Neural progenitor cell (in vitro differentiated cells): Measurements from ENCODE around the gene SUPT3H. TPM values are rescaled to one million over a fixed set of nuclear protein-coding genes. Genes with fewer than 3 reads are reported as not detected.

Experiments used
- DNase-seq: peaks from one replicate; pipeline ENCODE4 v3.0.0-alpha.2; 2016; ENCODE audit warnings: low spot score
- H2AFZ ChIP-seq: fragments of 200-600 bp; sonication (generic); replicated peaks from 2 replicates; pipeline ENCODE4 v1.6.1; 2016; ENCODE audit warnings: antibody characterized with exemption
- H3F3A ChIP-seq: fragments of 200-600 bp; sonication (generic); 2 replicates; pipeline ENCODE4 v1.6.1; 2016; ENCODE audit warnings: antibody characterized with exemption, low read depth
- H3K27ac ChIP-seq: fragments of 200-600 bp; sonication (generic); 2 replicates; pipeline ENCODE4 v1.5.1; 2016; ENCODE audit warnings: mild to moderate bottlenecking
- H3K27me3 ChIP-seq: fragments of 200-600 bp; sonication (generic); 2 replicates; pipeline ENCODE4 v1.6.1; 2016; ENCODE audit warnings: mild to moderate bottlenecking, moderate library complexity
- H3K36me3 ChIP-seq: fragments of 200-600 bp; sonication (generic); 2 replicates; pipeline ENCODE4 v1.5.1; 2016
- H3K4me1 ChIP-seq: fragments of 200-600 bp; sonication (generic); 2 replicates; pipeline ENCODE4 v1.6.1; 2016; ENCODE audit warnings: mixed run types
- H3K4me2 ChIP-seq: fragments of 200-600 bp; sonication (generic); 2 replicates; pipeline ENCODE4 v1.6.1; 2016
- H3K4me3 ChIP-seq: fragments of 200-600 bp; sonication (generic); 2 replicates; pipeline ENCODE4 v1.5.1; 2016
- H3K79me2 ChIP-seq: fragments of 200-600 bp; sonication (generic); 2 replicates; pipeline ENCODE4 v1.6.1; 2016; ENCODE audit warnings: low read depth
- H3K9ac ChIP-seq: fragments of 200-600 bp; sonication (generic); 2 replicates; pipeline ENCODE4 v1.6.1; 2016
- H3K9me3 ChIP-seq: fragments of 200-600 bp; sonication (generic); 2 replicates; pipeline ENCODE4 v1.5.1; 2016; ENCODE audit warnings: low read depth
- H4K20me1 ChIP-seq: fragments of 200-600 bp; sonication (generic); 2 replicates; pipeline ENCODE4 v1.6.1; 2016; ENCODE audit warnings: low read depth
- H3K27ac Mint-ChIP-seq: 3 replicates; pipeline ENCODE4 v1.8.0; 2021; ENCODE audit warnings: mixed read lengths
- H3K27me3 Mint-ChIP-seq: 2 replicates; pipeline ENCODE4 v1.8.0; 2022; ENCODE audit warnings: low read depth, mild to moderate bottlenecking, inconsistent platforms, moderate library complexity, mixed read lengths; ENCODE audit not compliant: insufficient read depth
- H3K36me3 Mint-ChIP-seq: 3 replicates; pipeline ENCODE4 v1.8.0; 2021; ENCODE audit warnings: mixed read lengths
- H3K4me1 Mint-ChIP-seq: 3 replicates; pipeline ENCODE4 v1.8.0; 2021; ENCODE audit warnings: mixed read lengths
- H3K4me3 Mint-ChIP-seq: 3 replicates; pipeline ENCODE4 v1.8.0; 2021; ENCODE audit warnings: mild to moderate bottlenecking, moderate library complexity, mixed read lengths
- H3K9me3 Mint-ChIP-seq: 3 replicates; pipeline ENCODE4 v1.8.0; 2020; ENCODE audit warnings: mixed read lengths
- EZH2 ChIP-seq: fragments of 200-600 bp; sonication (generic); IDR thresholded peaks from 2 replicates; pipeline ENCODE4 v1.6.1; 2017; ENCODE audit warnings: antibody characterized with exemption, mild to moderate bottlenecking, moderate library complexity
- EZH2phosphoT487 ChIP-seq: fragments of 200-600 bp; sonication (generic); IDR thresholded peaks from 2 replicates; pipeline ENCODE4 v1.6.1; 2017; ENCODE audit warnings: antibody characterized with exemption
- total RNA-seq: library from RNA; depleted of rRNA; stranded (reverse); fragments of >200 nt; gene quantifications from 2 replicates; pipeline ENCODE4 v1.2.3, GENCODE V29; 2015; ENCODE audit warnings: low replicate concordance
- TF ChIP-seq, protein P1 (sequence below): fragments of 200-600 bp; sonication (generic); IDR thresholded peaks from 2 replicates; pipeline ENCODE4 v1.5.1; 2017; ENCODE audit warnings: antibody characterized with exemption, mild to moderate bottlenecking

Gene SUPT3H
- total RNA-seq, 1 donor from 2014 or later: 16.3 TPM

DNA sequence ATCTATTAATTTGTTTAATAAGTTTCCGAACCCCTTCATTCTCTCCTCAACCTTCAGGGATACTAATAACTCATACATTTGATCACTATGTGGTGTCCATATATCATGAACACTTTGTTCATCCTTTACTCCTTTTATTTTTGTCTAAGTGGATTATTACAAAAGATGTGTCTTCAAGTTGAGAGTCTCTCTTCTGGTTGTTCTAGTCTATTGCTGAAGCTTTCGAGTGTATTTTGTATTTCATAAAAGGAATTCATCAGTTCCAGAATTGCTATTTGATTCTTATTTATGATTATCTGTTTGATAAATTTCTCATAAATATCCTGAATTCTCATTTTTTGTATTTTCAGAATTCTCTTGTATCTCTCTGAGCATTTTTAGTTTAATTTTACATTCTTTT, 146.1 kb downstream of the SUPT3H start:
- TF ChIP-seq, protein P1, sequence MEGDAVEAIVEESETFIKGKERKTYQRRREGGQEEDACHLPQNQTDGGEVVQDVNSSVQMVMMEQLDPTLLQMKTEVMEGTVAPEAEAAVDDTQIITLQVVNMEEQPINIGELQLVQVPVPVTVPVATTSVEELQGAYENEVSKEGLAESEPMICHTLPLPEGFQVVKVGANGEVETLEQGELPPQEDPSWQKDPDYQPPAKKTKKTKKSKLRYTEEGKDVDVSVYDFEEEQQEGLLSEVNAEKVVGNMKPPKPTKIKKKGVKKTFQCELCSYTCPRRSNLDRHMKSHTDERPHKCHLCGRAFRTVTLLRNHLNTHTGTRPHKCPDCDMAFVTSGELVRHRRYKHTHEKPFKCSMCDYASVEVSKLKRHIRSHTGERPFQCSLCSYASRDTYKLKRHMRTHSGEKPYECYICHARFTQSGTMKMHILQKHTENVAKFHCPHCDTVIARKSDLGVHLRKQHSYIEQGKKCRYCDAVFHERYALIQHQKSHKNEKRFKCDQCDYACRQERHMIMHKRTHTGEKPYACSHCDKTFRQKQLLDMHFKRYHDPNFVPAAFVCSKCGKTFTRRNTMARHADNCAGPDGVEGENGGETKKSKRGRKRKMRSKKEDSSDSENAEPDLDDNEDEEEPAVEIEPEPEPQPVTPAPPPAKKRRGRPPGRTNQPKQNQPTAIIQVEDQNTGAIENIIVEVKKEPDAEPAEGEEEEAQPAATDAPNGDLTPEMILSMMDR: no peak
- TF ChIP-seq EZH2phosphoT487: no peak
- no peak for TF ChIP-seq EZH2

DNA sequence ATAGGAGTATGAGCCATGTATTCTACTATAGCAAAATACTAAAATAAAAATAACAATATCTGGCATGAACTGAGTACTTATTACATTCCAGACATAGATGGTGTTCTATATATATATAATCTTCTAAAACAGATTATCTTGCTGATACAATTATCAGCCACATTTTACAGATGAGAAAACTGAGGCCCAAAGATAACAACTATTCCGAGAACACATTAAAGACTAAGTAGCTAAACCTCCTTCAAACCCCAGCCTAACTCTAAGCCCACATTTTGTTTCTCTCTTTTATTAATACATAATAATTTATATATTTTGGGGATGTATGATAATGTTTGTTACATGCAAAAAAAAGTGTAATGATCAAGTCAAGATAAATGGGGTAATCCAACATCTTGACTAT, 148.3 kb downstream of the SUPT3H start:
- Mint-ChIP-seq H3K36me3 (peaks cover 21% of the 10 kb centered on the region), H3K9me3 (peaks cover 28% of the 10 kb centered on the region), H3K27me3 (no peaks in the 10 kb centered on the region), H3K4me1 (no peaks in the 10 kb centered on the region), H3K27ac (no peak overlapping the region), H3K4me3 (no peak overlapping the region)
- Histone ChIP-seq H3K9me3 (peaks cover 6% of the 10 kb centered on the region), H3K4me3 (no peak overlapping the region), H3F3A (no peaks in the 10 kb centered on the region), H3K9ac (no peak overlapping the region), H2AFZ (no peak overlapping the region), H3K27me3 (no peaks in the 10 kb centered on the region), H3K4me2 (no peak overlapping the region), H4K20me1 (no peaks in the 10 kb centered on the region), H3K27ac (no peak overlapping the region), H3K79me2 (no peaks in the 10 kb centered on the region), H3K36me3 (no peaks in the 10 kb centered on the region), H3K4me1 (no peaks in the 10 kb centered on the region)
- TF ChIP-seq, protein P1: no peak
- TF ChIP-seq EZH2: no peak
- no peak for DNase-seq

More for the DNA sequence above, 146.1 kb downstream of the SUPT3H start:
- no peaks in the 10 kb centered on the region for H3K36me3 ChIP-seq
- H2AFZ ChIP-seq: no peak overlapping the region
- no peak overlapping the region for H3K4me2 ChIP-seq
- no peaks in the 10 kb centered on the region for H3F3A ChIP-seq
- no peaks in the 10 kb centered on the region for H3K27me3 ChIP-seq
- H4K20me1 ChIP-seq: no peaks in the 10 kb centered on the region
- no peak overlapping the region for H3K27ac ChIP-seq
- H3K27me3 Mint-ChIP-seq: no peaks in the 10 kb centered on the region
- no peaks in the 10 kb centered on the region for H3K4me1 Mint-ChIP-seq
- no peak overlapping the region for H3K27ac Mint-ChIP-seq
- no peaks in the 10 kb centered on the region for H3K79me2 ChIP-seq
- DNase-seq: no peak
- no peak overlapping the region for H3K4me3 ChIP-seq
- peaks cover 28% of the 10 kb centered on the region for H3K9me3 Mint-ChIP-seq
- peaks cover 21% of the 10 kb centered on the region for H3K36me3 Mint-ChIP-seq
- H3K4me1 ChIP-seq: no peaks in the 10 kb centered on the region
- no peak overlapping the region for H3K9ac ChIP-seq
- peaks cover 6% of the 10 kb centered on the region for H3K9me3 ChIP-seq
- H3K4me3 Mint-ChIP-seq: no peak overlapping the region

DNA sequence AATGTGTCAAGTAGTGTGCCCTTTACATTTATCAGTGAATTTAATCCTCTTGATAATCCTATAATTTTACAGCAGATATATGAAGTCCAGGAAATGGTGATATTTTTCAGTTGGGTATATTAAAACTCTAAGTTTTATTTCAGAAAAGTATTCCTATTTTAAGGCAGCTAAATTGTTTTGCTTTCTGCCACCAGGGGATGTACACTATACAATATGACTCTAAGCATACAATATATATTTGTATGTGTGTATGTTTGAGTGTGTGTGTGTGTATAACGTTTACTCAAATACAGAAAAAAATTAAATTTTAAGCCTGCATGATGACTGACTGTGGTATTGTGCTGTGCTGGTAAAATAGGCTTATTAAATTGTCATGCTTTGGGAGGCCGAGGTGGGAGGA, 151.7 kb downstream of the SUPT3H start:
- no peaks in the 10 kb centered on the region for H3K4me1 ChIP-seq
- Mint-ChIP-seq H3K27ac (no peak overlapping the region), H3K4me3 (no peak overlapping the region), H3K36me3 (peaks cover 2% of the 10 kb centered on the region), H3K9me3 (peaks cover 3% of the 10 kb centered on the region), H3K4me1 (no peaks in the 10 kb centered on the region), H3K27me3 (no peaks in the 10 kb centered on the region)
- no peaks in the 10 kb centered on the region for H3K27me3 ChIP-seq
- no peak overlapping the region for H3K4me3 ChIP-seq
- H2AFZ ChIP-seq: no peak overlapping the region
- no peaks in the 10 kb centered on the region for H3K36me3 ChIP-seq
- H3K9me3 ChIP-seq: no peaks in the 10 kb centered on the region
- no peak overlapping the region for H3K4me2 ChIP-seq
- H3K27ac ChIP-seq: no peak overlapping the region
- no peak for DNase-seq
- TF ChIP-seq EZH2 (no peak), EZH2phosphoT487 (no peak)
- no peak overlapping the region for H3K9ac ChIP-seq
- no peaks in the 10 kb centered on the region for H3K79me2 ChIP-seq
- H4K20me1 ChIP-seq: no peaks in the 10 kb centered on the region
- no peaks in the 10 kb centered on the region for H3F3A ChIP-seq

DNA sequence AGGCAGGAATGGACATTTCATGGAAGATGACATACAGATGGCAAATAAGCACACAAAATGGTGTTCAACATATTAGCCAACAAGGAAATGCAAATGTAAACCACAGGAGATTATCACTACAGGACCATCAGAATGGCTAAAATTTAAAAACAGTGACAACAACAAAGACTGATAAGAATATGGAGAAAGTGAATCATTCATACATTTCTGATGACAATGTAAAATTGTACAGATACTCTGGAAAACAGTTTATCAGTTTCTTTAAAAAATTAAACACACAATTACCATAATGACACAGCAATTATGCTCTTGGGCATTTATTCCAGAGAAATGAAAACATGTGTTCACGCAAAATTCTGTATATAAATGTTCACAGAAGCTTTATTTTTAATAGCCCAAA, 155.4 kb downstream of the SUPT3H start:
- H3K27ac ChIP-seq: no peak overlapping the region
- no peaks in the 10 kb centered on the region for H3K27me3 ChIP-seq
- H3K36me3 ChIP-seq: no peaks in the 10 kb centered on the region
- H4K20me1 ChIP-seq: no peaks in the 10 kb centered on the region
- no peaks in the 10 kb centered on the region for H3K9me3 ChIP-seq
- H3K27me3 Mint-ChIP-seq: no peaks in the 10 kb centered on the region
- no peaks in the 10 kb centered on the region for H3F3A ChIP-seq
- no peak overlapping the region for H3K4me3 ChIP-seq
- H3K27ac Mint-ChIP-seq: no peak overlapping the region
- no peaks in the 10 kb centered on the region for H3K4me1 Mint-ChIP-seq
- no peaks in the 10 kb centered on the region for H3K79me2 ChIP-seq
- no peak overlapping the region for H3K4me3 Mint-ChIP-seq
- peaks cover 2% of the 10 kb centered on the region for H3K36me3 Mint-ChIP-seq
- H3K4me1 ChIP-seq: no peaks in the 10 kb centered on the region
- H3K4me2 ChIP-seq: no peak overlapping the region
- H3K9ac ChIP-seq: no peak overlapping the region
- DNase-seq: no peak
- H3K9me3 Mint-ChIP-seq: peaks cover 13% of the 10 kb centered on the region
- H2AFZ ChIP-seq: no peak overlapping the region
- no peak for TF ChIP-seq EZH2
- TF ChIP-seq, protein P1: no peak
- TF ChIP-seq EZH2phosphoT487: no peak
